ENCODE data around the gene AP2A2. TPM values are rescaled to one million over a fixed set of nuclear protein-coding genes. Genes with fewer than 3 reads are reported as not detected.

The AP2A2 gene
- total RNA-seq, 1 donor, result 50.7 TPM

DNA sequence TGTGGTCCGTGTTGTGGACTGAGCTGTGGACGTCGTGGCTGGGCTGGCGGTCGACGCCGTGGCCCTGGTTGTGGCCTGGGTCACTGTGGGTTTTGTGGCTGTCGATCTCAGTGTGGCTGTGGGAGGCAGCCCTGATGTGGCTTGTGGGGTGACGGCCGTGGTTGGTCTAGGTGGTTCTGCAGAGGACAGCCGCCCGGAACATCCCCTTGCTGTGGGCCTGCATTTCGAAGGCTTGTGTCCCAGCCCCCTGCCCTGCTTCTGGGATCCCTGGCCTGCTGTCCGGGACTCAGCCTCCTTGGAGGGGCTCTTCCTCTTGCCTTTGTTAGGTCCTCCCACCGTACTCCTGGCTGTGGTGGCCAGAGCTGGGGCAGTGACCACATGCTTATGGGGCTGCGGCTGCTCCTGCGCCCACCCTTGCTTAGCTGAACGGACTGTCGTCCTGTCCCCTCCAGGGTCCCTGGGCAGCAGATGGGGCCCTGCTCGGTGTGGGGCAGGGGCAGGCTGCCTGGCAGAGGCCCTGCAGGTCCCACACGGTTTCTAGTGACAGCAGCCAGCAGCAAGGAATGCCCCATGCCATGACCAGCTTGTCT, 93.7 kb downstream of the AP2A2 start:
- Histone ChIP-seq H3K27me3 (ENCODE audit: insufficient read depth, low read length) (no peaks in the 10 kb centered on the region), H3K27ac (ENCODE audit: low read depth, low read length) (no peak overlapping the region), H3K9me3 (ENCODE audit: low read depth, low read length) (no peaks in the 10 kb centered on the region), H3K79me2 (ENCODE audit: insufficient read depth, low read length) (peaks cover 15% of the 10 kb centered on the region), H3K4me3 (ENCODE audit: insufficient read depth, low read length) (no peak overlapping the region), H3K36me3 (ENCODE audit: insufficient read depth, low read length) (no peaks in the 10 kb centered on the region), H4K20me1 (ENCODE audit: insufficient read depth, low read length) (peaks cover 23% of the 10 kb centered on the region), H2AFZ (ENCODE audit: low read length) (no peak overlapping the region), H3K4me2 (ENCODE audit: insufficient read depth, low read length) (no peak overlapping the region), H3K4me1 (ENCODE audit: insufficient read depth, low read length) (no peaks in the 10 kb centered on the region)
- no peak for DNase-seq (ENCODE audit: insufficient read length, low spot score, missing footprints)
- no peak for TF ChIP-seq CTCF (IDR thresholded peaks at IDR 0.05; ENCODE audit: extremely low read depth, low read depth, low read length)

- Histone ChIP-seq H3K36me3 (ENCODE audit: insufficient read depth, low read length) (no peaks in the 10 kb centered on the region), H2AFZ (ENCODE audit: low read length) (no peak overlapping the region), H3K79me2 (ENCODE audit: insufficient read depth, low read length) (peaks cover 15% of the 10 kb centered on the region), H3K4me1 (ENCODE audit: insufficient read depth, low read length) (no peaks in the 10 kb centered on the region), H3K27ac (ENCODE audit: low read depth, low read length) (no peak overlapping the region), H3K4me2 (ENCODE audit: insufficient read depth, low read length) (no peak overlapping the region), H3K27me3 (ENCODE audit: insufficient read depth, low read length) (no peaks in the 10 kb centered on the region), H3K4me3 (ENCODE audit: insufficient read depth, low read length) (no peak overlapping the region), H4K20me1 (ENCODE audit: insufficient read depth, low read length) (peaks cover 23% of the 10 kb centered on the region), H3K9me3 (ENCODE audit: low read depth, low read length) (no peaks in the 10 kb centered on the region)
- DNase-seq (ENCODE audit: insufficient read length, low spot score, missing footprints), result no peak
- TF ChIP-seq CTCF (IDR thresholded peaks at IDR 0.05; ENCODE audit: extremely low read depth, low read depth, low read length), result no peak
Observed at GRCh38 chr11:1020211-1020905, 94.7 kb downstream of the AP2A2 start.

- H2AFZ ChIP-seq (ENCODE audit: low read length), result no peak overlapping the region
- H3K4me2 ChIP-seq (ENCODE audit: insufficient read depth, low read length), result no peak overlapping the region
- no peak overlapping the region for H3K27ac ChIP-seq (ENCODE audit: low read depth, low read length)
- H4K20me1 ChIP-seq (ENCODE audit: insufficient read depth, low read length), result peaks cover 10% of the 10 kb centered on the region
- no peak for TF ChIP-seq CTCF (IDR thresholded peaks at IDR 0.05; ENCODE audit: extremely low read depth, low read depth, low read length)
- no peaks in the 10 kb centered on the region for H3K27me3 ChIP-seq (ENCODE audit: insufficient read depth, low read length)
- H3K4me3 ChIP-seq (ENCODE audit: insufficient read depth, low read length), result no peak overlapping the region
- DNase-seq (ENCODE audit: insufficient read length, low spot score, missing footprints), result no peak
- H3K79me2 ChIP-seq (ENCODE audit: insufficient read depth, low read length), result peaks cover 4% of the 10 kb centered on the region
- no peaks in the 10 kb centered on the region for H3K9me3 ChIP-seq (ENCODE audit: low read depth, low read length)
- H3K4me1 ChIP-seq (ENCODE audit: insufficient read depth, low read length), result no peaks in the 10 kb centered on the region
- no peaks in the 10 kb centered on the region for H3K36me3 ChIP-seq (ENCODE audit: insufficient read depth, low read length)
Observed at GRCh38 chr11:1022411-1022810, 96.7 kb downstream of the AP2A2 start.

DNA sequence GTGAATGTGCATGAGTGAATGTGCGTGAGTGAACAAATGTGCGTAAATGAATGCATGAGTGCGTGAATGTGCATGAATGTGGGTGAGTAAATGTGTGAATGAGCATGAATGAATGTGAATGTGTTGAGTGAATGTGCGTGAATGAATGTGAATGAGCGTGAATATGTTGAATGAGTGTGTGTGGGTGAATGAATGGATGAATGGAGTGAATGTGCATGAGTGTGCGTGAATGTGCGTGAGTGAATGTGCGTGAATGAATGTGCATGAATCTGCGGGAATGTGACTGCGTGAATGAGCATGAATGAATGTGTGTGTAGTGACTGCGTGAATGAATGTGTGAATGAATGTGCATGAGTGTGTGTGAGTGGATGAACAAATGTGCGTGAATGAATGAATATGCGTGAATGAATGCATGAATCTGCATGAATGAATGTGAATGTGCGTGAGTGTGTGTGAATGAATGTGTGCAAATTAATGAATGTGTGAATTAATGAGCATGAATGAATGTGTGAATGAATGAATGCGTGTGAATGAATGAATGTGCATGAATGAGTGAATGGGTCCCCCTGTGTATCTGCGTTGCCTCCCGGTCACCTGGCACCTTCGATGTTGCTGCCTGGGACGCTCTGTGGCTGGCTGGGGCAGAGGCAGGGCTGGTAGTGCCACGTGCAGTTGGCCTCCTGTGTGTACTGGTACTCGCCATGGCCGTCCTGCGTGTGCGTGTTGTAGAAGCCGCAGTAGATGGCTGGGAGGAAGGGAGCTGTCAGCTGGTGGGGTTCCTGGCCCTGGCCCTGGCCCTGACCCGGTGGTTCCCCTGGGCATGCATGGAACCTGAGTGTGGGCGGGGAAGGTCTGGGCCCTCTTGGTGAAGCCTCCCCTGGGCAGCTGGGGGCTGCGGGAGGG, 97.5 kb downstream of the AP2A2 start:
- DNase-seq (ENCODE audit: insufficient read length, low spot score, missing footprints), result no peak
- TF ChIP-seq CTCF (IDR thresholded peaks at IDR 0.05; ENCODE audit: extremely low read depth, low read depth, low read length), result no peak
- H3K4me3 ChIP-seq (ENCODE audit: insufficient read depth, low read length), result no peak overlapping the region
- no peaks in the 10 kb centered on the region for H3K27me3 ChIP-seq (ENCODE audit: insufficient read depth, low read length)
- H3K79me2 ChIP-seq (ENCODE audit: insufficient read depth, low read length), result no peaks in the 10 kb centered on the region
- H2AFZ ChIP-seq (ENCODE audit: low read length), result no peak overlapping the region
- H3K27ac ChIP-seq (ENCODE audit: low read depth, low read length), result no peak overlapping the region
- no peaks in the 10 kb centered on the region for H3K36me3 ChIP-seq (ENCODE audit: insufficient read depth, low read length)
- no peaks in the 10 kb centered on the region for H3K4me1 ChIP-seq (ENCODE audit: insufficient read depth, low read length)
- H3K4me2 ChIP-seq (ENCODE audit: insufficient read depth, low read length), result no peak overlapping the region
- peaks cover 5% of the 10 kb centered on the region for H4K20me1 ChIP-seq (ENCODE audit: insufficient read depth, low read length)
- H3K9me3 ChIP-seq (ENCODE audit: low read depth, low read length), result no peaks in the 10 kb centered on the region
